Left cardiac atrium (tissue), 4 donors: ENCODE data around the gene MAGOHB. TPM values are rescaled to one million over a fixed set of nuclear protein-coding genes. Genes with fewer than 3 reads are reported as not detected.
"Not testable (repeated sequence)": the region's sequence is repeated elsewhere in the genome, so short reads cannot be mapped to it uniquely, and the experiment has no call there.

Experiments
- ATAC-seq, 2 donors: fragments of 200-7000 bp; cut with Tn5 transposase; one replicate each; pipeline ENCODE4 v1.9.1; 2020; ENCODE audit warnings: mild to moderate bottlenecking in 2 of 2, moderate library complexity in 2 of 2
- DNase-seq: peaks from one replicate; pipeline ENCODE4 v3.0.0-alpha.2; 2020
- intact Hi-C, 2 donors: fragments of 100-400 bp; cut with DNase I; formaldehyde crosslinking; loops; one replicate each; pipeline versions ENCODE4 v1.14.1 to v1.15.1; 2022 to 2023
- long read RNA-seq: library from polyadenylated mRNA; unstranded; transcript quantifications from one replicate; pipeline ENCODE4 v2.0.0, GENCODE V29; 2021
- total RNA-seq, 2 donors: library from RNA; stranded (reverse); fragmentation: NEBNext Ultra II Directional; extraction: Animal tissue kit (Norgen Biotek cat#: 25700); gene quantifications; one replicate each; pipeline ENCODE4 v1.2.1, GENCODE V29; 2021
- donor health status: DM: no; HTN: yes; CAD: no.
- donor health status: DM: no; HTN: yes; CAD: no; lungs with severe emphysema.
- donor health status: DM: yes; HTN: yes; CAD: no.
- donor health status: Dilated cardiomyopathy.

MAGOHB gene
- total RNA-seq: 10 to 100 TPM; 13.6 to 18.4 TPM
- long read RNA-seq, partial matches to known transcripts: 0 of 3 reads
- long read RNA-seq, other reads (novel, unspliced or antisense): 0 of 3 reads

DNA sequence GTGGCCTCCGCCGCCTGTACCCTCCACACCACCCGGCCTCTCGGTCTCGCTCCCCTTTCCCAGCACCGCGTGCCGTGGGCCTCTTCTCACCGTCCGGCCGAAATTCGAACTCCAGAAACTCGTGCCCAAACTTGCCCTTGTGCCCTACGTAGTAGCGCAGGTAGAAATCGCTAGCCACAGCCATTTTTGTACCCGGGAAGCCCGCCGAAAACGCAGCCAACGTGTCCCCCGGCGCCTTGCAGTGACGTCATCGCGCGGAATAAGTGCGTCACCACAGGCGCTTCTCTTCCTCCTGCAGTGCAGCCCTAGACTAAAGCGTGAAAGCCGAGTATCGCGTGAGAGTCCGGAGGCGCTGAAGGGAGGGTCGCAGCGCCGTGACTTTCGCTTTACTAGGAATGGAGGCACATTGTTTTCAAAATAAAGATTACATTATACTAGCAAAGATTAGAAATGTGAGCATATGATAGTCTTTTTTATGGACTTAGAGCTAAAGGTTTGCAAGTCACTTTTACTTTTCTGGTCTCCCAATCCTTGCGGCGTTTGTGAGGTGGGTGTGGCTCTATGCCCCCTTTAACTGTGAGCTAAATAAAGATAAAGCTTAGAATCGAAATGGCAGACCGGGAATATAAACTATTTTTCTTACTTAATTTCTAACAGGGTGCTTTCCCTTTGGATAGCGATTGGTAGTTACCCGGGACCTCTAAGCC is at the start of gene MAGOHB:
Gene MAGOHB, minus strand, starts transcription at position 261 of the 707 bp plus-strand sequence. Its CDS starts 77 bp downstream, at position 184.
- ATAC-seq (peak; percentile 100), DNase-seq (peak; percentile 95)
- intact Hi-C loops: loop anchor here in 1 of 2 donors (10.0 kb wide), 1 partner anchor 111 kb away; the partner anchor contains the start of gene YBX3

DNA sequence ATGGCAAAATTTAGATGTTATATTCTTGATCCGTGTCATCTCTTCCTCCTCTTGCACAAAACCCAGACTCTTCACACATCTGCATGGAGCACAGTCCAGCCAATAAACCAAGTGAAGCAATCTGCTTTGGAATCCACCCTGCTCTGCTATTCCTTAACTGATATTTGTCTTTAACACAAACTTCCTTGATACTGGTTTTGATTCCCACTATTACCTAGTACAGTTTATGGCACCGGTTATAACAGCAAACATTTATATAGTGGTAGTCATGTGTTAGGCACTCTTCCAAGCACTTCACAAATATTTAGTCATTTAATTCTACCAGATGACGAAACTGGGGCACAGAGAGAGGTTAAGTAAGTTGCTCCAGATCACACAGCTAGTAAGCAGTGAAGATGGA is 47.9 kb upstream of the MAGOHB start:
- ATAC-seq: no peak
- intact Hi-C loops: no loop called here
- DNase-seq: no peak

DNA sequence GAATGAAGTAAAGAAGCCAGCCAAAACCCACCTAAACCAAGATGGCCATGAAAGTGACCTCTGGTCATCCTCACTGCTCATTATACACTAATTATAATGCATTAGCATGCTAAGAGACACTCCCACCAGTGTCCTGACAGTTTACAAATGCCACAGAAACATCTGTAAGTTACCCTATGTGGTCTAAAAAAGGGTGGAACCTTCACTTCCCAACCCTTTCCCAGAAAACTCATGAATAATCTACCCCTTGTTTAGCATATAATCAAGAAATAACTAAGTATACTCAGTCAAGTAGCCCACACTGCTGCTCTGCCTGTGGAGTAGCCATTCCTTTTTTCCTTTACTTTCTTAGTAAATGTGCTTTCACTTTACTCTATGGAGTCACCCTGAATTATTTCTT is 40.6 kb upstream of the MAGOHB start:
- DNase-seq (no peak), ATAC-seq (no peak)
- intact Hi-C loops: no loop called here

DNA sequence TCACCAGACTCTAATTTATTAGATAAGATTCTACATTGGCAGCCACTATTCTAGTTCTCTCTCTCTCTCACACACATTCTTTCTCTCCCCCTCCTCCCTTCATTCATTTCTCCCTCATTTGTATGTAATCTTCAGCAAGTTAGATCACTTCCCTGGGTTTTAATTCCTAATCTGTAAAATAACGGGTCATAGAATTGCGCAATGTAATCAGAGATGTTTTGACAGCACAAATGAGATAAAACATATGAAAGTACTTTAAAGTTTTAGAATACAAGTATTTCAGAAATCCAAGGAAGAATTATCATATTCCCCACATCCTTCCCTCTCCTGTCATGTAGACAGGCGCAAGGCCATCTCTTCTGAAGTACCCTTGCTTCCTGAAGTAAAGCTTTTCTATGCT is 38.8 kb upstream of the MAGOHB start:
- peak in 1 of 2 donors; percentile 16 for ATAC-seq
- intact Hi-C loops: no loop called here
- no peak for DNase-seq

DNA sequence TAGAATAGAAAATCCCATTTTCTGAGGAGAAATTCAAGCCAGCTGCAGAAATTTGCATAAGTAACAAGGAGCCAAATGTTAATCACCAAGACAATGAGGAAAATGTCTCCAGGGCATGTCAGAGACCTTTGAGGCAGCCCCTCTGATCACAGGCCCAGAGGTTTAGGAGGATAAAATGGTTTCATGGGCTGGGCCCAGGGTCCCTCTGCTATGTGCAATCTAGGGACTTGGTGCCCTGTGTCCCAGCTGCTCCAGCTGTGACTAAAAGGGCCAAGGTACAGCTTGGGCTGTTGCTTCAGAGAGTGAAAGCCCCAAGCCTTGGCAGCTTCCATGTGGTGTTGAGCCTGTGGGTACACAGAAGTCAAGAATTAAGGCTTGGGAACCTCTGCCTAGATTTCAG is 33.2 kb upstream of the MAGOHB start:
- DNase-seq, intact Hi-C loops, ATAC-seq: not testable (repeated sequence)

DNA sequence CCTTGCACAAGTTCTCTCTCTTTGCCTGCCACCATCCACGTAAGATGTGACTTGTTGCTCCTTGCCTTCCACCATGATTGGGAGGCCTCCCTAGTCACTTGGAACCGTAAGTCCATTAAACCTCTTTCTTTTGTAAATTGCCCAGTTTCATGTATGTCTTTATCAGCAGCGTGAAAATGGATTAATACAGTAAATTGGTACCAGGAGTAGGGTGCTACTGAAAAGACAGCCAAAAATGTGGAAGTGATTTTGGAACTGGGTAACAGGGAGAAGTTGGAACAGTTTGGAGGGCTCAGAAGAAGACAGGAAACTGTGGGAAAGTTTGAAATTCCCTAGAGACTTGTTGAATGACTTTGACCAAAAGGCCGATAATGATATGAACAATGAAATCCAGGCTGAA is 32.5 kb upstream of the MAGOHB start:
- DNase-seq (no peak), ATAC-seq (no peak)
- intact Hi-C loops: no loop called here

DNA sequence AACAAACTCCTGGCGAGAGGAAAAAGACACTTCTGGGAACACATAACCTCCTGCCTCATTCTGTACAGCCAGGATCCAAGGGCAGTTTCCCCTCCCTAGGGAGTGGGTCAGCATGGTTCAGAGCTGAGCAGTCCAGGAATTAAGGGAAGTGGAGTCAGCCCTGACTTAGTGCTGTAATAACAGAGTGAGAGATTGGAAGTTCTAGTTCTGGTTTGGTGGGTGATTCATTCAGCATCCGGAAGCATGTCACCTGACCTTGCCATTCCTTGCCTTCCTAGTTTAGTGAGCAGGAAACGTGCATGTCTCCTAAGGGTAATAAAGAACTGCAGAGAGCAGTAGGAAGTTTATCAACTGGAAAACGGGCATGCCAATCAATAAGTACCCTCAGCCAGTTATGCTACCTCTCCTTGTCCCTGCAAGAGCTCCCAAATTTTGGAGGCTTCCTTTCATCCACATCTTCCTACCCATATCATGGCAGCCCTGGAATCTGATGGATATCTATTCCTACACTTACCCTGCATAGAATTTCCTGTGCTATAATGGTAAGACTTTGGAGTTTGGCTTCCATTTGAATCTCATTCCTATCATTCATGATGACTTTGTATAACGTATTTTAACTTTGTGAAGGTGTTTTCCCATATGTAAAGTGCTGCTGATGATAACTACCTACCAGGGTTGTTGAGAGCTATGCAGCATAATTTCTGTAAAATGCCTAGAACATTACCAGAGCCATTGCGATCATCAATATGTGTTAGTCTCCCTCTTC is 28.5 kb upstream of the MAGOHB start:
- peak; percentile 41 to 67 for ATAC-seq
- DNase-seq: no peak
- intact Hi-C loops: no loop called here

DNA sequence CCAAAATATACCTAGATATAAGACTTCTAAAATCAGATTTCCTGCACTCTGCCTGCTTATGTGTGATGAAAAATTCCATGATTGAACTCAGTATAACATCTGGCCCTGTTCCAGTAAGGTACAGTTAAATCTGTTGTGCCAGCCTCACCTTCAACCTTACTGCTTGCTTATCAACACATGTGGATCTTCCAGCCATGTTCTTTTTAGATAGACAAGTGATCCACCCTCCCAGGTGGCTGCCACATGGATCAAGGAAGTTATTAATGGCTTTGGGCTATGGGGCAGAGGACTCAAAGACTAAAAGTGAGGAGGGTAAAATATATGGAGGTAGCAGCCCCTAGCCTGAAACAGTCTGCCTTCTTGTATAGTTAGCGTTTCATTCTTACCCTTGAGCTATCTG is 25.3 kb upstream of the MAGOHB start:
- intact Hi-C loops: no loop called here
- no peak for ATAC-seq
- DNase-seq: no peak

DNA sequence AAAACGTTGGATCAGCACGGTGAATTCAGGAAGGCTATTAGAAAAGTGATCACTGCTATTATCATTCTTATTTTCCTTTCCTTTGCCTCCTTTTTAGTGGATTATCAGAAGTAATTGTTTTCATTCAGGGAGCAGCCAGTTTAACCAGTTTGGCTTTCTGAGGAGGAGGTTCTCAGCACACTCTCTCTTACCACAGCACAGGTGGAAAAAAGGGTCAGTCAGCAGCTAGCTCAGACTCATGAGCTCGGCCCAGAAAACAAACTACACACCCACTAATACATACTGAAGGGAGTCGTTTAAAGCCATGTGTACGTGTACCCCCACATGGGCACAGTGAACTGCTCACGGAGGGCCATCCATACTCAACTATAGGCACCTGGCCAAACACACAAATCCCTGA is 23.2 kb upstream of the MAGOHB start:
- no peak for DNase-seq
- intact Hi-C loops: no loop called here
- no peak for ATAC-seq

DNA sequence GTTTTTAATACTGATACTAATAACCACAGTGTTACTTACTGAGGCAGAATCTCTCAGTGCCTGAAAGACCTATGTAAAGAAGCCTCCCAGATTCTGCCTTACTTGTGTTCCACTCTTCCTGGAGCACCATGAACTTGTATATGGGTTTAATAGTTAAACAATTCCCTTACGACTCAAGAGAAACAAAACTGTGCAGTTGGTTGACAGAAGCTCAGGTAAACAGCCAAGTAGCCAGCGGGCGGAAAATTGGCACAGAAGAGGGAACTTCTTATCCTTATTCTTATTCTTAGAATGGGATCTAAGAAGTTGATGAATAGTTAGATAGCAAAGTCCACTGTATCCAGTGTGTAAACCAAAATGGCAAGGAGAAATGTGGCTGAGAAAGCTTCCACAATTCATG is 22.7 kb upstream of the MAGOHB start:
- no peak for ATAC-seq
- intact Hi-C loops: no loop called here
- no peak for DNase-seq

DNA sequence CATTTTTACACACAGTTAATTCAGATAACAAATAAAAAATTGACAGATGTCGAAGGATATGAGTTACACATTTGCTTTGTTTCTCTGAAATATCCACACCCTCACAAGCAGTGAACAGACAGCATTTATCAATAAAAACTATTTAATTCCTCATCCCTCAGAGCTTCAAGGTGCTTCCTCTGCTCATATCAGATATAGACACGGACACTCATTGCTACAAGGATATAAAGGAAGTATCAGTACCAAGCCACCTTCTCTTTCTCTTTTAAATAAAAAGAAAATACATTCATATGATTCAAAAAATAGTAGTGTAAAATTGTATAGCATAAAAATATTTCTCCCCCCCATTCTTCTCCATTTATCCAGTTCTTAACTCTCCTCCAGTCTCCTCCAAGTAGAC is 21.9 kb upstream of the MAGOHB start:
- no peak for DNase-seq
- intact Hi-C loops: no loop called here
- no peak for ATAC-seq

DNA sequence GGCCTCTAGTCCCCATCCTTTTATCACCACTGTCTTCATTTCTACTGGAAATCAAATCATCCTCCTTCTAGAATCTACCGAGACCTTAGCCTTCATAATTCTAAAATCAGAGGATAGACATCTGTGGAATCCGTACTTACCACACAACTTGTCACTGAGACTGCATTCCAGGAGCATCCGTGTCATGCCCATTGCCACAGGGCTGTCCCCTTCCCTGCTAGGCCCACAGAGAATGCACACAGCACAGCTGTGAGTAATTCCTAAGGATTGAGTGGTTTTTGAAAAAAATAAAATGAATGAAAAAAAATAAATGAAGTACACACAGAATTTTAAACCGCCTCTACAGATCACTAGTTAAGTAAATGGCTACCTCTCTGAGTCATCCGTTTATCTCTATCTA is 21.0 kb upstream of the MAGOHB start:
- intact Hi-C loops: no loop called here
- DNase-seq (no peak), ATAC-seq (no peak)

DNA sequence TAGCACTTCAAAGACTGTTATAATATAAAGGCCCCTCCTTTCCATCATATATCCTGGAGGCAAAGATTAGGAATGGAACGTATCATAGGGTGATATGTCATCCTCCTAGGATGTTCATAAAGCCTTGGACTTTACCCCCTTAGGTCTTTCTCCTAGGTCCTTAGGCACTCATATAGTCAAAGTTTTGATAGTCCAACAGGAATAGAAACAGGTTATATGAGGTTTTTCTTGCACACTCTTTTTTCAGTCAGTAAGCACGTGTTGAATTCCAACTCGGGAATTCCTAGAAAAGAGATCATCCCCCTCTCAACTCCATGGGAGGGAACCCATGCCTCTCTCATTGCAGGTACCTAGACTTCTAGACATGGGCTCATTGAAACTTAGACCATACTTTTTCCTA is 20.1 kb upstream of the MAGOHB start:
- intact Hi-C loops: no loop called here
- ATAC-seq: no peak
- DNase-seq: no peak

DNA sequence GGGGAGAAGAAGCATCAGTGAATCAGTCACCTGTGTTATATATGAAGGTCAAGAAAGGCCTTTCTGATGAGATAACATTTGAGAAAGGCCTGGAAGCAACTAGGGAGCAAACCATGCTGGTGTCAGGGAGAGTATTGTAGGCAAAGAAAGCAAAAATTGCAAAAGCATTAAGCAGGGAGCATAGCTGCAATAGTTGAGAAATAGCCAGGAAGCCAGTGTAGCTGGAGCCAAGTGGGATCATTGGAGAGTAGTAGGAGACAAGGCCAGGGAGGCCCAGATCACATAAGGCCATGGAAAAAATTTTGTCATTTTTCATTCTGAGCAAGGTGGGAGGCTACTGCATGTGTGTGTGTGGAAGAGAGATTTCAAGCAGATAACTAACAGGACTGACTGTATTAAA is 18.8 kb upstream of the MAGOHB start:
- intact Hi-C loops: no loop called here
- ATAC-seq (peak in 1 of 2 donors; percentile 70), DNase-seq (no peak)

DNA sequence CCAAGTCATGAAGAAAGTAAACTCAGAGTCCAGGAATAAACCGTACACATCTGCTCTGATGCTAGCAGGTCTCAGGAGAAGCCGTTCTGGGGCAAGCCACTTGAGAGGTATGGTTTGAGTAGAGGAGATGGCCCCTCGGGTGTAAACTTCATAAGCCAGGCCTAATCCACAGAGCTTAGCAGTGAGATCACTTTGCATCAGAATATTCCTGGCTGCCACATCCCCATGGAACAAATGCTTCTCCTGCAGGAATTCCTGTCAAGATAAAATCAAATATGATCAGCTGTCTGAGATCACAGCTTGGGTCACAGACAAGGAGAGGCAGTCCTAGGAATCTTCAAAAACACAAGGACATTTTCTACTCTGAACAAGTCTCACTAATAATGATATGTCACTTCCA is 11.2 kb upstream of the MAGOHB start:
- ATAC-seq (no peak), DNase-seq (no peak)
- intact Hi-C loops: no loop called here

DNA sequence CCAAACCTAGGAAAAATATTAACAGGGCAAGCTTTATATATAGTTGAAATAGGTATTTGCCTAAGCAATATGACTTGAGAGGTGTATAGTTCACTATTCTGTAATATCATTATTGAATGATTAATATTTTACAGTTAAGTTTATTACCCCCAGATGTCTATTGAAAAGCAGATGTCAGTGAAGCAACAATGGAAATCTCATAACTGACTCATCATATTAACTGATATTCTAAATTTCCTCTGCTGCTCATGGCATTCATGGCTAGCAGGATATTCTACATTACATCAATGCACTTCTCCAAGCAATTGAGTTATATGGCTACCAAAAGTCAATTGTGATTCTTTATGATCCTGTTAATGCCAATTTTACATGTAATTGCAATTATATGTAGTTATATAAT is 9.7 kb upstream of the MAGOHB start:
- DNase-seq (no peak), ATAC-seq (no peak)
- intact Hi-C loops: no loop called here

DNA sequence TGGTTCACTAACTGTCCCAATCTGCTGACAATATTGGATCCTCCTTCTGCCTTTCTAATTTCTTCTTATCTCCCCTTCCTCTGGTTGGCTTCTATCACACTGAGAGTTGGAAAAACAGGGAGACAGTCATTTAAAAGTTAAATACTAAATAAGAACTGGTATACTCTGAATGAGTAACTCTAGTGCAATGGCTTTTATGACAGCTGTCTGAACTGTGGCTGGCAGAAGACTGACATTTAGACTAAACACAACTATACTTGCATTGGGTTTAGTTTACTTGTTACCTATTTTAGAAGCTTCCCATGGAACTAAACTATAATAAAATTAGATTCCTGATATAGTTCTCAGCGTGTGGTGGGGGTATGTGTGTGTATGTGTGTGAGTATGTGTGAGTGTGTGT is 7.9 kb upstream of the MAGOHB start:
- ATAC-seq: no peak
- intact Hi-C loops: no loop called here
- DNase-seq: no peak

DNA sequence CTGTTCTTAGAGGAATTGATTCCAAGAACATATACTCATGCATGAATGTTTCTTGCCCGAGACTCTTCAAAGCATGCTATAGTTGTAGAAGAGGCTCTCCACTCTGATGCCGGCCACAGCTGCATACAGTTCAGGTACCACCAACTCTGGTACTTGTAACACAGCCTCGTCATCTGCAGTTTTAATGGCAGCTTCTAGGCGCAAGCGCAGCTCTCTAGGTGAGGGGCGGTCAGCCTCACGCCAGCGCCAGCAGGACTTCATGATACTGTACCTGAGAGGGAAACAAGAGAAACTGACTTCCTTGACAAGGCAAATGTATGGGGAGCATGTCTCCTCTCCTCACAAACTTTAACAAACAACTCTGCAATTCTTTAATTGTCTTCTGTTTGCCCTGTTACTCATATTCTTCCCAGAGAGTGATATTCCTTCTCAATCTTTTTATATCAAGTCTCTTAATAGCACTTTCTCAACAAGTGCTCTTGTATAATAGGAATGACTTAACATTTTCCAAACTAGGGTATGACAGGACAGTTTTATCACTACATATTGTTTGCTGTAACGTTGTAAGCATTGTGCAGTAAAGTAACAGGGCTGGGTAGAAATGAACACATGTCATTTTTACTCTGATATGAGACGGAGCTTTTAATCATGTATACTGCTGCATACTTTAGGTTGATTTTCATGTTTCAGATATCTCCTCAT is 6.8 kb upstream of the MAGOHB start:
- intact Hi-C loops: no loop called here
- ATAC-seq (no peak), DNase-seq (no peak)

DNA sequence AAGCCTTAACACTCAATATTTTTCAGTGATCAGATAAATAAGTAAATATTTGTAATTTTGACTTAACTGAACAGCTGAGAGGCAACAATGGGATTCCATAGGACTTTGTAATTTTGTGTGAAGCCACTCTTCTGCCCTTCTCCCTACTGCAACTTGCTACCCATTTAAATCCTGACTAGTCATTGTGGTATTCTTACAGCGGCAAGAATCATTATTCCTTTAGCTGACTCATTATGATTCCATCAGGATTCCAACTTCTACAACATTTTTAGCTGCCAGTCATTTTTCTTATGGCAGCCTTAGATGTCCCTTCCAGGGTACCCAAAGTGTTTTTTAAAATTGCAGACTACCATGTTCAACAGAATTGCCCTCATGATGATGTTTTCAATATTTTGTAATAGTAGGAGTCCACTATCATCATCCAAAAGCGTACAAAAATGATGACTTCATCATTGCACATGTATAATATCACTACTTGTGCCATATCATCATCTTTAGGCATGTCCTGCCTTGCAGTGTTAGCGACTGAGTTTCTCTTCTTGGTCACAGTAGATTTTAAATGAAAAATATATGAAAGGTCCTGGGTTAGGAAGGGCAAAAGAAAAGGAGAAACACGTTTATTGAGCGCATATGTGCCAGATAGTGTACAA is 5.1 kb upstream of the MAGOHB start:
- intact Hi-C loops: loop anchor here in 1 of 2 donors (10.0 kb wide), 1 partner anchor 106 kb away; the partner anchor contains the start of gene YBX3
- no peak for ATAC-seq
- DNase-seq: no peak
